A549 (cell line): ENCODE results near the gene SEC22A.

ENCODE experiments used
- ELK1 ChIP-seq: fragments of 150-350 bp; IDR thresholded peaks from 2 replicates; pipeline ENCODE4 v1.6.1; 2014; ENCODE audit warnings: low read depth, mild to moderate bottlenecking, low read length
- EP300 ChIP-seq, 2 experiments: fragments of >200 bp; sonication (Bioruptor Twin); formaldehyde crosslinking; IDR thresholded peaks; 2 replicates in 1 of 2; 3 replicates in 1 of 2; pipeline ENCODE4 v1.6.1; 2016 to 2017
- RAD21 ChIP-seq, 2 experiments: fragments of >200 bp in 1 of 2; sonication (Bioruptor Twin) in 1 of 2; formaldehyde crosslinking in 1 of 2; IDR thresholded peaks in 1 of 2; conservative IDR thresholded peaks in 1 of 2; 2 replicates in 1 of 2; 3 replicates in 1 of 2; pipeline ENCODE4 v1.6.1; 2012 to 2018; ENCODE audit warnings: inconsistent platforms in 1 of 2
- SMC3 ChIP-seq: fragments of >200 bp; sonication (Bioruptor Twin); formaldehyde crosslinking; IDR thresholded peaks from 3 replicates; pipeline ENCODE4 v1.6.1; 2018; ENCODE audit warnings: inconsistent platforms
- ZC3H11A ChIP-seq: fragments of 450-650 bp; IDR thresholded peaks from 2 replicates; pipeline ENCODE4 v1.6.1; 2014; ENCODE audit warnings: antibody characterized with exemption, mild to moderate bottlenecking

- TF ChIP-seq ZC3H11A (no peak), ELK1 (no peak), RAD21 (conservative IDR thresholded peaks at IDR 0.05 in 1 of 2, IDR thresholded peaks at IDR 0.05 in 1 of 2) (no peak), SMC3 (no peak), EP300 (IDR thresholded peaks at IDR 0.05) (no peak)
Measured at GRCh38 chr3:123319760-123320159, 118.0 kb downstream of the SEC22A start.
